ENCODE results near the gene ADAMTS6.

DNA sequence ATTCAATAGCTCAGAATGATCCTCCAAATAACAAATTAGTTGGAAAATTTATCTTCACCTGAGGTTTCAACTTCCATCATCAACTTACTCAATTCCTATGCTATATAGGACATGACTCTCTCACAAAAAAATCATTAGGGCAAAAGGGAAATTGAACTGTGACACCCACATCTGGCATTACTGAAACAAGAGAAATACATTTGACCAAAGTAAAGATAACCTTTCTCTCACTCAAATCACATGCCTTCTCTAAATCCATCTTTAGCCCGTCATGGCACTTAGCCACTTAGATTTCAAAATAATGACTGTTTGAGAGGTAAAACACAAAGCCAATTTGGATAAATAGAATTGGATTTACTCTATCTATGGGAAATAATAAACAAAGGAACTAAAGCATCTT is 126.4 kb downstream of the ADAMTS6 start:
- TF ChIP-seq, protein P1, sequence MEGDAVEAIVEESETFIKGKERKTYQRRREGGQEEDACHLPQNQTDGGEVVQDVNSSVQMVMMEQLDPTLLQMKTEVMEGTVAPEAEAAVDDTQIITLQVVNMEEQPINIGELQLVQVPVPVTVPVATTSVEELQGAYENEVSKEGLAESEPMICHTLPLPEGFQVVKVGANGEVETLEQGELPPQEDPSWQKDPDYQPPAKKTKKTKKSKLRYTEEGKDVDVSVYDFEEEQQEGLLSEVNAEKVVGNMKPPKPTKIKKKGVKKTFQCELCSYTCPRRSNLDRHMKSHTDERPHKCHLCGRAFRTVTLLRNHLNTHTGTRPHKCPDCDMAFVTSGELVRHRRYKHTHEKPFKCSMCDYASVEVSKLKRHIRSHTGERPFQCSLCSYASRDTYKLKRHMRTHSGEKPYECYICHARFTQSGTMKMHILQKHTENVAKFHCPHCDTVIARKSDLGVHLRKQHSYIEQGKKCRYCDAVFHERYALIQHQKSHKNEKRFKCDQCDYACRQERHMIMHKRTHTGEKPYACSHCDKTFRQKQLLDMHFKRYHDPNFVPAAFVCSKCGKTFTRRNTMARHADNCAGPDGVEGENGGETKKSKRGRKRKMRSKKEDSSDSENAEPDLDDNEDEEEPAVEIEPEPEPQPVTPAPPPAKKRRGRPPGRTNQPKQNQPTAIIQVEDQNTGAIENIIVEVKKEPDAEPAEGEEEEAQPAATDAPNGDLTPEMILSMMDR (IDR thresholded peaks at IDR 0.05) = no peak
- no peak for TF ChIP-seq EZH2 (IDR thresholded peaks at IDR 0.05; ENCODE audit: borderline replicate concordance, insufficient read depth, low read depth, low read length, poor library complexity, severe bottlenecking)
